HG02870 (cell line): ENCODE data around the gene MTMR8.

Experiments
- ATAC-seq: cut with Tn5 transposase; IDR thresholded peaks from one replicate; pipeline ENCODE4 v1.9.1; 2021; ENCODE audit warnings: mild to moderate bottlenecking, moderate library complexity; ENCODE audit not compliant: unreplicated experiment

Gene MTMR8

GRCh38 chrX:64321507-64321906 is 73.7 kb downstream of the MTMR8 start:
- no peak for ATAC-seq

- ATAC-seq: no peak
Measured at GRCh38 chrX:64313624-64314023, 81.6 kb downstream of the MTMR8 start.

GRCh38 chrX:64306712-64307111 is 88.5 kb downstream of the MTMR8 start:
- ATAC-seq: no peak

- ATAC-seq: no peak
Measured at GRCh38 chrX:64291123-64291522, 104.1 kb downstream of the MTMR8 start.

GRCh38 chrX:64265265-64265664 is 130.0 kb downstream of the MTMR8 start:
- no peak for ATAC-seq

- no peak for ATAC-seq
Measured at GRCh38 chrX:64230123-64230970, 164.9 kb downstream of the MTMR8 start, which contains the start of gene ASB12. TSS of gene ASB12 (minus strand) at chrX:64230607. CDS start at chrX:64225650, 4,957 bp downstream.

- ATAC-seq: no peak
Measured at GRCh38 chrX:64229154-64229553, 166.1 kb downstream of the MTMR8 start.
